Activated naive CD4-positive, alpha-beta T cell treated with anti-CD3 and anti-CD28 coated beads, Interleukin-2, amount 50 U/mL, for 72 hours (primary cell): ENCODE results near the gene SLC30A2. TPM values are rescaled to one million over a fixed set of nuclear protein-coding genes. Genes with fewer than 3 reads are reported as not detected.
A peak's percentile ranks its signal among the peaks of the same experiment; 100 is the strongest.

Experiments used
- ATAC-seq, 2 donors: fragments of 150-1000 bp; cut with Tn5 transposase; 2 replicates each; pipeline ENCODE4 v1.10.0; 2021; ENCODE audit warnings: mild to moderate bottlenecking in 2 of 2, moderate library complexity in 2 of 2
- DNase-seq, 2 donors: peaks; one replicate each; pipeline ENCODE4 v3.0.0; 2021 to 2022; ENCODE audit warnings: low spot score in 2 of 2
- H3K27ac Mint-ChIP-seq, 2 donors: one replicate each; pipeline ENCODE4 v1.8.0; 2022; ENCODE audit warnings: mild to moderate bottlenecking in 2 of 2, mixed read lengths in 2 of 2
- H3K36me3 Mint-ChIP-seq, 2 donors: one replicate each; pipeline ENCODE4 v1.8.0; 2022; ENCODE audit warnings: mixed read lengths in 2 of 2
- H3K9me3 Mint-ChIP-seq, 2 donors: one replicate each; pipeline ENCODE4 v1.8.0; 2022; ENCODE audit warnings: mixed read lengths in 2 of 2
- total RNA-seq, 2 donors: library from RNA; stranded (reverse); gene quantifications; one replicate each; pipeline ENCODE4 v1.2.3, GENCODE V29; 2022

Gene SLC30A2
- total RNA-seq, 2 donors from 2014 or later, result not detected

- H3K9me3 Mint-ChIP-seq, result no peaks in the 10 kb centered on the region
- no peaks in the 10 kb centered on the region for H3K36me3 Mint-ChIP-seq
- H3K27ac Mint-ChIP-seq, result no peak overlapping the region
- DNase-seq (no peak), ATAC-seq (no peak)
Observed at GRCh38 chr1:26077524-26077923, 31.6 kb upstream of the SLC30A2 start.

- DNase-seq (no peak), ATAC-seq (no peak)
- no peaks in the 10 kb centered on the region for H3K36me3 Mint-ChIP-seq
- no peaks in the 10 kb centered on the region for H3K9me3 Mint-ChIP-seq
- peak overlapping the region in 1 of 2 donors; percentile 24 for H3K27ac Mint-ChIP-seq
Observed at GRCh38 chr1:26075421-26076144, 29.7 kb upstream of the SLC30A2 start.

- Mint-ChIP-seq H3K27ac (no peak overlapping the region), H3K36me3 (no peaks in the 10 kb centered on the region), H3K9me3 (no peaks in the 10 kb centered on the region)
- ATAC-seq, result no peak
- DNase-seq, result no peak
Observed at GRCh38 chr1:26072305-26072704, 26.4 kb upstream of the SLC30A2 start.

- H3K36me3 Mint-ChIP-seq, result no peaks in the 10 kb centered on the region
- H3K27ac Mint-ChIP-seq, result no peak overlapping the region
- no peaks in the 10 kb centered on the region for H3K9me3 Mint-ChIP-seq
- ATAC-seq, result no peak
- no peak for DNase-seq
Observed at GRCh38 chr1:26070963-26071342, 25.0 kb upstream of the SLC30A2 start.

GRCh38 chr1:26070296-26070962 is 24.5 kb upstream of the SLC30A2 start:
- ATAC-seq (no peak), DNase-seq (no peak)
- no peaks in the 10 kb centered on the region for H3K36me3 Mint-ChIP-seq

GRCh38 chr1:26069941-26070295 is 24.0 kb upstream of the SLC30A2 start:
- Mint-ChIP-seq H3K36me3 (no peaks in the 10 kb centered on the region), H3K9me3 (no peaks in the 10 kb centered on the region), H3K27ac (no peak overlapping the region)
- DNase-seq (no peak), ATAC-seq (no peak)

More at GRCh38 chr1:26070296-26070962, 24.5 kb upstream of the SLC30A2 start:
- Mint-ChIP-seq H3K9me3 (no peaks in the 10 kb centered on the region), H3K27ac (no peak overlapping the region)

GRCh38 chr1:26067432-26067911 is 21.6 kb upstream of the SLC30A2 start, which contains the start of gene TRIM63:
Gene TRIM63 (minus strand): TSS chr1:26067630. CDS start chr1:26067494, 136 bp downstream.
- no peaks in the 10 kb centered on the region for H3K9me3 Mint-ChIP-seq
- no peak within 1 kb of the TSS for H3K27ac Mint-ChIP-seq
- DNase-seq, result no peak
- no peak for ATAC-seq
- no peaks in the 10 kb centered on the region for H3K36me3 Mint-ChIP-seq

- ATAC-seq, result no peak
- H3K9me3 Mint-ChIP-seq, result no peaks in the 10 kb centered on the region
- no peaks in the 10 kb centered on the region for H3K36me3 Mint-ChIP-seq
- no peak for DNase-seq
- no peak overlapping the region for H3K27ac Mint-ChIP-seq
Observed at GRCh38 chr1:26066857-26067256, 20.9 kb upstream of the SLC30A2 start.

- H3K27ac Mint-ChIP-seq, result no peak overlapping the region
- no peaks in the 10 kb centered on the region for H3K36me3 Mint-ChIP-seq
- no peak for ATAC-seq
- H3K9me3 Mint-ChIP-seq, result no peaks in the 10 kb centered on the region
- no peak for DNase-seq
Observed at GRCh38 chr1:26066160-26066559, 20.2 kb upstream of the SLC30A2 start.

- ATAC-seq (no peak), DNase-seq (no peak)
- Mint-ChIP-seq H3K36me3 (no peaks in the 10 kb centered on the region), H3K9me3 (no peaks in the 10 kb centered on the region), H3K27ac (no peak overlapping the region)
Observed at GRCh38 chr1:26064553-26064952, 18.6 kb upstream of the SLC30A2 start.

- Mint-ChIP-seq H3K36me3 (no peaks in the 10 kb centered on the region), H3K9me3 (no peaks in the 10 kb centered on the region), H3K27ac (peak overlapping the region in 1 of 2 donors; percentile 77)
- no peak for DNase-seq
- no peak for ATAC-seq
Observed at GRCh38 chr1:26060832-26061574, 15.1 kb upstream of the SLC30A2 start.

- Mint-ChIP-seq H3K27ac (no peak overlapping the region), H3K9me3 (no peaks in the 10 kb centered on the region), H3K36me3 (no peaks in the 10 kb centered on the region)
- DNase-seq, result no peak
- ATAC-seq, result no peak
Observed at GRCh38 chr1:26059906-26060305, 14.0 kb upstream of the SLC30A2 start.

- Mint-ChIP-seq H3K36me3 (no peaks in the 10 kb centered on the region), H3K27ac (peak overlapping the region in 1 of 2 donors; percentile 61), H3K9me3 (no peaks in the 10 kb centered on the region)
- DNase-seq (no peak), ATAC-seq (no peak)
Observed at GRCh38 chr1:26058052-26058595, 12.2 kb upstream of the SLC30A2 start.

GRCh38 chr1:26057189-26057588 is 11.3 kb upstream of the SLC30A2 start:
- DNase-seq (no peak), ATAC-seq (no peak)

GRCh38 chr1:26055041-26055440 is 9.1 kb upstream of the SLC30A2 start:
- DNase-seq, result no peak
- Mint-ChIP-seq H3K9me3 (no peaks in the 10 kb centered on the region), H3K36me3 (no peaks in the 10 kb centered on the region), H3K27ac (no peak overlapping the region)
- no peak for ATAC-seq

More at GRCh38 chr1:26057189-26057588, 11.3 kb upstream of the SLC30A2 start:
- Mint-ChIP-seq H3K36me3 (no peaks in the 10 kb centered on the region), H3K9me3 (no peaks in the 10 kb centered on the region), H3K27ac (no peak overlapping the region)

- no peak for ATAC-seq
- Mint-ChIP-seq H3K36me3 (no peaks in the 10 kb centered on the region), H3K27ac (peak overlapping the region in 1 of 2 donors; percentile 14), H3K9me3 (no peaks in the 10 kb centered on the region)
- no peak for DNase-seq
Observed at GRCh38 chr1:26053718-26054560, 8.0 kb upstream of the SLC30A2 start.
